GM21390 (cell line): Measurements from ENCODE around the gene HDAC11.
"Not testable (repeated sequence)": the region's sequence is repeated elsewhere in the genome, so short reads cannot be mapped to it uniquely, and the experiment has no call there.

Source experiments
- ATAC-seq: cut with Tn5 transposase; IDR thresholded peaks from one replicate; pipeline ENCODE4 v1.9.1; 2021; ENCODE audit not compliant: unreplicated experiment

HDAC11 gene

GRCh38 chr3:13492976-13493866 lies 13.1 kb downstream of the HDAC11 start:
- ATAC-seq = no peak

DNA sequence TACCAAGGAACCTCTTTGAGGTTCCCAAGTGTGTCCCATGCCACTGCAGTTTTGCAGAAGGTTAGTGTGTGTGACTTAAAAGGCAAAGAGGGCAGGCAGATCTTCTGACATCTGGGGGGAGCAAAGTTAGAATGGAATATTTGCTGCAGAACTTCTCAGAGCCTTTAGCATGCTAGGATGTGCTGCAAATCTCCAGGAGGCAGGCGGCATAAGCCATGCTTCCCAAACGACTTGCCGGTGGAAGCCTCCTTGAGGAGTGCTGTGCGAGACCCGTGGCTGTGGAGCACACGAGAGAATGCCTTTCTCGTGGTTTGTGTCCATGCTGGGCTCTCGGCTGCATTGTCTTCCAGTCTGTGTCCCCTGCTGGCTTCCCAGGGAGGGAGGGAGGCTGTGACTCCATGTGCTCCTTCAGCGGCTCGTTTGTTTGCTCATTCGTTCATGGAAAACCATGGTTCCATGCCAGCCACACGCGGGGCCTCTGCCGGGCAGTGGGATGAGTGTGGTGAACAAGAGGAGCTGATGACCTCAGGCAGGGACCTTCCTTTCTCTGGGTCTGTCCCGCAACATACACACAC lies 13.8 kb downstream of the HDAC11 start:
- ATAC-seq = no peak

GRCh38 chr3:13494463-13495350 lies 14.6 kb downstream of the HDAC11 start:
- no peak for ATAC-seq

DNA sequence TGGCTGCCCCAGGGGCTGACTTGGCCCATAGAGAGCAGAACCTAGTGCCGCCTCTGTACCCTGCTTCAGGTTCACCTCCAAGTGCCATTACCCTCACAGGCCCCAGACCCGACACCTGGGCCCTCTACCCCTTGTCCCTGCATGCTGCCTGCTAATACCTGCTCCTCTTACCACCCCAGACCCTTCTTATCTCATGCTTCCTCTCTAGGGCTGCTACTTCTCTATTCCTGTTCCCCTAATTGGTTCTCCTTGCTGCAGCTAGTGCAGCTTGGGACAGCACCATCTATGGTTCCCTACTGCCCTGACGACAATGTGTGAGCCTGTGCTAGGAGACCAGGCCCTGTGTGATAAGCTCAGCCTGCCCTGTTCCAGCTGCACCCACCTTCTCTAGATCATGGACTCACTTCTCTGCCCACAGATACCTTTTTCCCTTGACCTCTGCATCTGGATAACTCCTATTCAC lies 15.3 kb downstream of the HDAC11 start:
- no peak for ATAC-seq

GRCh38 chr3:13495921-13496723 lies 16.0 kb downstream of the HDAC11 start:
- peak; percentile 71 for ATAC-seq

- ATAC-seq = no peak
Measured at GRCh38 chr3:13496879-13497278, 16.8 kb downstream of the HDAC11 start.

- no peak for ATAC-seq
Measured at GRCh38 chr3:13497386-13497785, 17.3 kb downstream of the HDAC11 start.

GRCh38 chr3:13498354-13499060 lies 18.4 kb downstream of the HDAC11 start:
- no peak for ATAC-seq

- not testable (repeated sequence) for ATAC-seq
Measured at GRCh38 chr3:13499246-13499645, 19.1 kb downstream of the HDAC11 start.

- no peak for ATAC-seq
Measured at GRCh38 chr3:13500133-13500885, 20.2 kb downstream of the HDAC11 start.

- no peak for ATAC-seq
Measured at GRCh38 chr3:13501056-13501455, 20.9 kb downstream of the HDAC11 start.

DNA sequence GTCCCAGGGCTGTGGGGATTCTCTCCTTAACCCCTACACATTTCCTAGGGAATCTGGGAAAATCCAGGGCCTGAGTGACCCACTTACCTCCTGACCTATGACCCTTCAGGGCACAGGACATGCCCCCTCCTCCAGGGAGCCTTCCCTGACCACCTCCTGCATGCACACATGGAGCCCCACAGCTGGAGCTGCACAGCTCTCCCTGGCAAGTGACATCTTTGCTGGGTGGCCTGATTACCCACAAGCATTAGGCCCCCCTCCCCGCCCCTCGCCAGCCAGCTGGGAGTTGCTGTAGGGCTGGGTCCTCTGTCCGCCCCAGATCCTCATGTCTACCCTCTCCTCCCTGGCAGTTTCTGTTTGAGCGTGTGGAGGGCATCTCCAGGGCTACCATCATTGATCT lies 21.4 kb downstream of the HDAC11 start:
- ATAC-seq = no peak

- no peak for ATAC-seq
Measured at GRCh38 chr3:13501958-13502790, 22.1 kb downstream of the HDAC11 start.

GRCh38 chr3:13502791-13503060 lies 22.6 kb downstream of the HDAC11 start:
- no peak for ATAC-seq

DNA sequence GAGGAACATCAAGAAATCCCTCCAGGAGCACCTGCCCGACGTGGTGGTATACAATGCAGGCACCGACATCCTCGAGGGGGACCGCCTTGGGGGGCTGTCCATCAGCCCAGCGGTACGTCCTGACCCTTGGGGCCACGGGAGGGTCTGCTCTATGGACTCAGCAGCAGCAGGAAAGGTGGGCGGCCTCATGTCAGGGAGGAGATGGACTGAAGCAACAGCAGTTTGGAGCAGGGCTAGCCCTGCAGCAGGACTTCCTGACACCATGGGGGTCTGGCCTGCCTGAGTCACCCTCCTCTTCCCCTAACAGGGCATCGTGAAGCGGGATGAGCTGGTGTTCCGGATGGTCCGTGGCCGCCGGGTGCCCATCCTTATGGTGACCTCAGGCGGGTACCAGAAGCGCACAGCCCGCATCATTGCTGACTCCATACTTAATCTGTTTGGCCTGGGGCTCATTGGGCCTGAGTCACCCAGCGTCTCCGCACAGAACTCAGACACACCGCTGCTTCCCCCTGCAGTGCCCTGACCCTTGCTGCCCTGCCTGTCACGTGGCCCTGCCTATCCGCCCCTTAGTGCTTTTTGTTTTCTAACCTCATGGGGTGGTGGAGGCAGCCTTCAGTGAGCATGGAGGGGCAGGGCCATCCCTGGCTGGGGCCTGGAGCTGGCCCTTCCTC lies 24.2 kb downstream of the HDAC11 start:
- no peak for ATAC-seq

DNA sequence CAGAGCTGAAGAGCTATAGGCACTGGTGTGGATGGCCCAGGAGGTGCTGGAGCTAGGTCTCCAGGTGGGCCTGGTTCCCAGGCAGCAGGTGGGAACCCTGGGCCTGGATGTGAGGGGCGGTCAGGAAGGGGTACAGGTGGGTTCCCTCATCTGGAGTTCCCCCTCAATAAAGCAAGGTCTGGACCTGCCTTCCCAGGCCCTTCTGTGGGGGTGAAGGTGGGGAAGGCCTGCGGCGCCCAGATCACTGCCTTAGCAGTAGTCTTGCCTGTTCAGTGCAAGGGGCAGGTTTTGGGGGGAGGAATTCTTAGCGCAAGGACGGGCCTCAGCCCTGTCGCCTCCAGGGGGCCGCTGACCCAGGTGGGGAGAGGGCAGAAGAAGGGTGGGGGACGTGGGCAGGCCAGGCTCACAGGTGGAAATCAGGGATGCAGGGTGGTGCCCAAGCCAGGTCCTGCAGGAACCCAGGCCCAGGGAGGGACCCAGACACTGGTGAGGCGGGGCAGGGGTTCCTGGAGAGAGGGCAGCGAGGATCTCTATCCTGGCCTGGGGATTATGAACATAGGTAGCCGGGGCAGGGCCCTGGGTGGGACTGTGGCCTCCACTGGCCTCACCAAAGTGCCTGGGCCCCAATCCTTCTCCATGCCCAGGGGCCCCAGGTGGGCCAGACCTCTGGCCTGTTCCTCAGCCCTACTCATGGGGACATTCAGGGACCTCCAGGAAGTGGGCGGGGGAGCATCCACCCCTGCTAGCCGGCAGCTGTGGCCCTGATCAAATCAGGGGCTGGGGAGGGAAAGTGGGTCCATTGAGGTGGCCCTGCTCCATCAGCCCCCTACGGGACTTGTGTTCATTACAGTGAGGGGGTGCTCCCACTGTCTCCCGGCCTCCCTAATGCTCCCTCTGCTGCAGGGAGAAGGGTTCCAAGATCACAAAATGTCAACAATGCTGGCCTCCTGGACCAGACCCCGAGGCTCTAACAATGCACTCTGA lies 25.3 kb downstream of the HDAC11 start:
- no peak for ATAC-seq

DNA sequence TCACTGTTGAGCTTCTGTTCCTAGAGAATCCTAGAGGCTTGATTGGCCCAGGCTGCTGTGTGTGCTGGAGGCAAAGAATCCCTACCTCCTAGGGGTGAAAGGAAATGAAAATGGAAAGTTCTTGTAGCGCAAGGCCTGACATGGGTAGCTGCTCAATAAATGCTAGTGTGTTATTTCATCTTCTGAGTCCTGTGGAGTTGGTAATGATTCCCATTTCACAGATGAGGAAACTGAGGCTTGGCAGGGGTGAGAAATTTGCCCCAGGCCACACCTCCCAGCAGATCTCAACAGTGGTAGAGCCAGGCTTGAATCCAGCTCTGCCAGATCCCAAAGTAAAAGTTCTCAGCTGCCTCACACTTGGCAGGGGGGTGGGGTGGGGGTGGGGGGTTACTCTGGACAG lies 26.1 kb downstream of the HDAC11 start:
- no peak for ATAC-seq
